MCF 10A (cell line): ENCODE results near the gene PDGFB. TPM values are rescaled to one million over a fixed set of nuclear protein-coding genes. Genes with fewer than 3 reads are reported as not detected.

Experiments used
- BruUV-seq: library from RNA; stranded (reverse); fragments of 400-500 nt; replicated peaks from 2 replicates; lab custom pipeline; 2021; lab: Mats Ljungman, UMichigan
- CTCF ChIA-PET: fragments of 300-600 bp; sonication (Branson Sonifier 250); formaldehyde crosslinking; extraction: SDS; loops from one replicate; lab custom pipeline; 2021; ENCODE audit warnings: antibody characterized with exemption, inconsistent platforms; lab: Yijun Ruan, JAX
- POLR2A ChIA-PET: fragments of 300-600, 350-650 bp; sonication (Branson Sonifier 250); formaldehyde crosslinking; extraction: SDS; loops from one replicate; lab custom pipeline; 2020; ENCODE audit warnings: antibody characterized with exemption, inconsistent platforms; lab: Yijun Ruan, JAX
- DNase-seq: peaks from one replicate; pipeline ENCODE4 v3.0.0-alpha.2; 2018; ENCODE audit not compliant: unreplicated experiment
- H3K27ac Mint-ChIP-seq: one replicate; pipeline ENCODE4 v1.8.0; 2022; ENCODE audit warnings: mild to moderate bottlenecking, low read depth, mixed read lengths; ENCODE audit not compliant: unreplicated experiment
- H3K27me3 Mint-ChIP-seq: one replicate; pipeline ENCODE4 v1.8.0; 2022; ENCODE audit warnings: mixed read lengths; ENCODE audit not compliant: insufficient read depth, unreplicated experiment
- H3K36me3 Mint-ChIP-seq: one replicate; pipeline ENCODE4 v1.8.0; 2022; ENCODE audit warnings: mild to moderate bottlenecking, moderate library complexity, mixed read lengths; ENCODE audit not compliant: insufficient read depth, unreplicated experiment
- H3K4me1 Mint-ChIP-seq: one replicate; pipeline ENCODE4 v1.8.0; 2022; ENCODE audit warnings: mixed read lengths; ENCODE audit not compliant: insufficient read depth, unreplicated experiment
- H3K4me3 Mint-ChIP-seq: one replicate; pipeline ENCODE4 v1.8.0; 2022; ENCODE audit warnings: mild to moderate bottlenecking, moderate library complexity, mixed read lengths; ENCODE audit not compliant: unreplicated experiment
- H3K9me3 Mint-ChIP-seq: one replicate; pipeline ENCODE4 v1.8.0; 2022; ENCODE audit warnings: mixed read lengths; ENCODE audit not compliant: unreplicated experiment
- intact Hi-C: fragments of 100-400 bp; cut with micrococcal nuclease; formaldehyde crosslinking; loops from 2 replicates; pipeline ENCODE4 v1.14.1; 2022
- total RNA-seq: library from RNA; stranded (reverse); gene quantifications from 2 replicates; pipeline ENCODE4 v1.2.3, GENCODE V29; 2022
- TF ChIP-seq, protein P1 (sequence below): fragments of 200-600 bp; IDR thresholded peaks from one replicate; pipeline ENCODE4 v1.8.0; 2022; ENCODE audit warnings: antibody characterized with exemption, mild to moderate bottlenecking; ENCODE audit not compliant: unreplicated experiment

Gene PDGFB
- total RNA-seq, 1 experiment from 2014 or later, result 0.37 TPM

GRCh38 chr22:39233710-39234471 lies 10.9 kb downstream of the PDGFB start:
- Mint-ChIP-seq H3K4me3 (no peak overlapping the region), H3K27me3 (no peaks in the 10 kb centered on the region), H3K4me1 (peaks cover 7% of the 10 kb centered on the region), H3K27ac (no peak overlapping the region), H3K9me3 (no peaks in the 10 kb centered on the region), H3K36me3 (no peaks in the 10 kb centered on the region)
- TF ChIP-seq, protein P1, sequence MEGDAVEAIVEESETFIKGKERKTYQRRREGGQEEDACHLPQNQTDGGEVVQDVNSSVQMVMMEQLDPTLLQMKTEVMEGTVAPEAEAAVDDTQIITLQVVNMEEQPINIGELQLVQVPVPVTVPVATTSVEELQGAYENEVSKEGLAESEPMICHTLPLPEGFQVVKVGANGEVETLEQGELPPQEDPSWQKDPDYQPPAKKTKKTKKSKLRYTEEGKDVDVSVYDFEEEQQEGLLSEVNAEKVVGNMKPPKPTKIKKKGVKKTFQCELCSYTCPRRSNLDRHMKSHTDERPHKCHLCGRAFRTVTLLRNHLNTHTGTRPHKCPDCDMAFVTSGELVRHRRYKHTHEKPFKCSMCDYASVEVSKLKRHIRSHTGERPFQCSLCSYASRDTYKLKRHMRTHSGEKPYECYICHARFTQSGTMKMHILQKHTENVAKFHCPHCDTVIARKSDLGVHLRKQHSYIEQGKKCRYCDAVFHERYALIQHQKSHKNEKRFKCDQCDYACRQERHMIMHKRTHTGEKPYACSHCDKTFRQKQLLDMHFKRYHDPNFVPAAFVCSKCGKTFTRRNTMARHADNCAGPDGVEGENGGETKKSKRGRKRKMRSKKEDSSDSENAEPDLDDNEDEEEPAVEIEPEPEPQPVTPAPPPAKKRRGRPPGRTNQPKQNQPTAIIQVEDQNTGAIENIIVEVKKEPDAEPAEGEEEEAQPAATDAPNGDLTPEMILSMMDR, result no peak
- CTCF ChIA-PET, result no interaction called here
- BruUV-seq, result no TSS peak
- no peak for DNase-seq
- POLR2A ChIA-PET, result no interaction called here
- intact Hi-C loops, result no loop called here

GRCh38 chr22:39232806-39233709 lies 11.7 kb downstream of the PDGFB start:
- TF ChIP-seq, protein P1, result no peak
- Mint-ChIP-seq H3K9me3 (no peaks in the 10 kb centered on the region), H3K4me3 (no peak overlapping the region), H3K36me3 (no peaks in the 10 kb centered on the region), H3K4me1 (peaks cover 5% of the 10 kb centered on the region), H3K27me3 (no peaks in the 10 kb centered on the region), H3K27ac (no peak overlapping the region)
- no peak for DNase-seq
- ChIA-PET CTCF (no interaction called here), POLR2A (no interaction called here)
- intact Hi-C loops, result no loop called here
- no TSS peak for BruUV-seq

- Mint-ChIP-seq H3K36me3 (no peaks in the 10 kb centered on the region), H3K27ac (no peak overlapping the region), H3K9me3 (no peaks in the 10 kb centered on the region), H3K4me3 (no peak overlapping the region), H3K27me3 (no peaks in the 10 kb centered on the region), H3K4me1 (peaks cover 5% of the 10 kb centered on the region)
- ChIA-PET CTCF (no interaction called here), POLR2A (interaction anchor here (0.9 kb wide), 1 partner anchor 27 kb away, joined by 3 read pairs; no protein-coding TSS in a partner anchor)
- TF ChIP-seq, protein P1, result no peak
- intact Hi-C loops, result no loop called here
- BruUV-seq, result no TSS peak
- DNase-seq, result no peak
Measured at GRCh38 chr22:39232246-39232645, 12.5 kb downstream of the PDGFB start.
